ENCODE results near the gene PPP1R37. TPM values are rescaled to one million over a fixed set of nuclear protein-coding genes. Genes with fewer than 3 reads are reported as not detected.

Gene PPP1R37, protein sequence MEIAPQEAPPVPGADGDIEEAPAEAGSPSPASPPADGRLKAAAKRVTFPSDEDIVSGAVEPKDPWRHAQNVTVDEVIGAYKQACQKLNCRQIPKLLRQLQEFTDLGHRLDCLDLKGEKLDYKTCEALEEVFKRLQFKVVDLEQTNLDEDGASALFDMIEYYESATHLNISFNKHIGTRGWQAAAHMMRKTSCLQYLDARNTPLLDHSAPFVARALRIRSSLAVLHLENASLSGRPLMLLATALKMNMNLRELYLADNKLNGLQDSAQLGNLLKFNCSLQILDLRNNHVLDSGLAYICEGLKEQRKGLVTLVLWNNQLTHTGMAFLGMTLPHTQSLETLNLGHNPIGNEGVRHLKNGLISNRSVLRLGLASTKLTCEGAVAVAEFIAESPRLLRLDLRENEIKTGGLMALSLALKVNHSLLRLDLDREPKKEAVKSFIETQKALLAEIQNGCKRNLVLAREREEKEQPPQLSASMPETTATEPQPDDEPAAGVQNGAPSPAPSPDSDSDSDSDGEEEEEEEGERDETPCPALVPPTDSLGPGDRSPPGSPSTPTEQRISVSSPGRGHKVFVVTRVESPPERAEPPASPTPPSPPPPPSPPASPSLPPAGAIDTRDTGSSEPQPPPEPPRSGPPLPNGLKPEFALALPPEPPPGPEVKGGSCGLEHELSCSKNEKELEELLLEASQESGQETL
- total RNA-seq, result 36.9 and 41.9 TPM in 2 replicates

DNA sequence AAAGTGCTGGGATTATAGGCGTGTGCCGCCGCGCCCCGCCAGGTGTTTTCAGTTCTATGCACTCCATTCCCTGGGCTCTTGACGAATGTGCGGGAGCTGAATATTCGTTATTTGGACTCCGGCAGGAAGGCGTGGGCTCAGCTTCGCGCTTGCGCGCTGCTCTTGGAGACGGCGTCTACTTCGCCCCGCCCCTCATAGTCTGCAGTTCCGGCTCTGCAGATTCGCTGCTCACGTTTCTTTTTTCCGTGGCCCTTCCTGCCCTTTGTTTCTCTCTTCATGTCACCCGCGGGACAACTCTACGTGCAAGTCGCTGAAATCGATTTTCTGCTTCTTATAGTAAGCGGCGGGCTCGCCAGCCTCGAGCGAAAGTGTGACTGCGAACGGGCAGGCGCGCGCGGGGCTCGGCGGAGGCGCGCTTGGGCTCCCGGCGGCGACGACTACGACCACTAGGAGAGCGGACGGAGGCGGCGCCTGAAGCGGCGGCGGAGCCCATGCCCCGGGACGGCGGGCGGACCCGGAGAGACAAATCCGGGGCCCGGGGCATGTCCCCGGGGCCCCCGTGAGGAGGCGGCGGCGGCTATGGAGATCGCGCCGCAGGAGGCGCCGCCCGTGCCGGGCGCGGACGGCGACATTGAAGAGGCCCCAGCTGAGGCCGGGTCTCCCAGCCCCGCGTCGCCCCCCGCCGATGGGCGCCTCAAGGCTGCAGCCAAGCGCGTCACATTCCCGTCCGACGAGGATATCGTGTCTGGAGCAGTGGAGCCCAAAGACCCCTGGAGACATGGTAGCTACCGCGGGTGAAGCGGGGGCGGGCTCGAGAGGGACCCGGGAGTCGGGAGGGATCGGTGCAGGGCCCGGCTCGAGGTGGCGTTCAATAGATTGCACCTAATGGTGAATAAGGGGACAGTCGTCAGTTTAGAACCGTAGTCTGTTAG lies at the start of gene PPP1R37:
PPP1R37 (plus strand) TSS at position 433 of the 932 bp plus-strand sequence; CDS start at position 580, 147 bp downstream.

DNA sequence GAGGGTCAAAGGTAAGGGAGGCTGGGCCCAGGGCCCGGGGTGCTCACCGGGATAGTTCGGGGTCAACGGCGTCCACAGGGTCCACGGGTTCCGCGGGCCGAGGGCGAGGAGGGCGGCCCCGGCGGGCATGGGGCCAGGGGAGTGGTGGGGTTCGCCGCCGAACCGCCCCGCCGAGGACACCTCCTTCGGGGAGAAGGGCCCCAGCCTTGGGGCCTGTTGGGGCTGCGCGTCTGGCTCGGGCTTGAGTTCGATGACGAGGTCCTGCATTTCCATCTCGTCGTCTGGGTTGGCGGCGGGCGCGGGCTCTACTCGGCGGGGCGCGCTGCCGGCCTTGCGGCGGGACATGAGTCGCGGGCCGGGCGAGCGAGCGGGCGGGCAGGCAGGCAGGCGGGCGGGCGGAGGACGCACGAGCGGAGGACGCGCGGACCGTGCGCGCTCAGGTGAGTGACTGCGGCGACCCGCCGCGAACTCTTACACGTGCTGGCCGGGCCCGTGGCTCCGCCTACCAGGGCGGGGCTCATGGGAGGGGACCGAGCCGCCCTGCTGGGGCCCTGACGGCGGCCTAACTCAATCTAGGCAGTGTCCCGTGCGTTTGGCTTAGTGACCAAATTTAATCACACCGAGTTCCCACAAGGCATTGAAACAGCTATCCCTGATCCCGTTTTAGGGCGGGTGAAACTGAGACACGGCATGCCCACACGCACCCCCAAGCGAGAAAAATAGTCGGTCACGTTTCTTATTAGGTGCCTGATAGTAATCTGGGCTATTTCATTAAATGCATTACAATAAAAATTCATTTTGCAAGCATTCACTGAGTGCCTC lies 16.7 kb upstream of the PPP1R37 start, which contains the start of gene ZNF296:
ZNF296 (minus strand) TSS at position 450 of the 822 bp plus-strand sequence; CDS start at position 345, 105 bp downstream.

DNA sequence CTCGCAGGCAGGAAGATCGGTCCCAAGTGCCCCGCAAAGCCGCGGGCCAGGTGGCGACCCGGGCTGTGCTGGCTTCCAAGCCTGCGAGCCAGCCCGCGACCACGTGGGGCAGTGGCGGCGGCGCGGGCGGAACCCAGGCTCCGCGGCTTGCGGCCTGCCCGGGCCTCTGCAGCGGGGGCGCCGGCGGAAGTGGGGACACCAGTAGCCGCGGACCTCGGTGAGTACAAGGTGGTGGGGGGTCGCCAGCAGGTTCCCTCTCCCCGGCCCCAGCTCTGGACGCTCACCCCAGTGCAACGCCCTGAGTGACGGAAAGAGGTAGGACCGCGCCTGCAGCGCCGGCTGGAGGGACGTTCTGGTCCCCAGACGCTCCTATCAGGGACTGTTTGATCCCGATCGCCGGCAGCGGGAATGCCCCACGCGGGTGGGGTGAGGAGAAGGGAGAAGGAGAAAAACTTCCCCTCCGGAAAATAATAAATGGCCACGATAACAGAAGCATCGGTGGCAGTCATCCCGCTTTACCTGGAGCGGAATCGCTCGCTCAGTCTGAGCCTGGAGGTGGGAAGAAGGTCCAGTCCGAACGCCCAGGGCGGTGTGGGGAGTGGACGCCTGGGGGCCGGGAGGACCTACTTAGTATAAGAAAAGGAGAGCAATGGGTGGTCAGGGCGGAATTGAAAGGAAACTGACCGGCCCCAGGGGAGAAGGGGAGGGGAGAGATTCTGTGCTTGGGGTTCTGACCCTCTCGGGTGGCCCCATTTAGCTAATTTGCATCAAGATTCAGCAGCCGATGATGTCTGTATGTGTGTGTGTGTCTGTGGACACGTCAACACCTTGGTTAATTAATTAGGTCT lies 13.7 kb upstream of the PPP1R37 start, which contains the start of gene GEMIN7:
GEMIN7 (plus strand) TSS at position 198 of the 848 bp plus-strand sequence. CDS start 10,855 bp downstream, outside the sequence.

DNA sequence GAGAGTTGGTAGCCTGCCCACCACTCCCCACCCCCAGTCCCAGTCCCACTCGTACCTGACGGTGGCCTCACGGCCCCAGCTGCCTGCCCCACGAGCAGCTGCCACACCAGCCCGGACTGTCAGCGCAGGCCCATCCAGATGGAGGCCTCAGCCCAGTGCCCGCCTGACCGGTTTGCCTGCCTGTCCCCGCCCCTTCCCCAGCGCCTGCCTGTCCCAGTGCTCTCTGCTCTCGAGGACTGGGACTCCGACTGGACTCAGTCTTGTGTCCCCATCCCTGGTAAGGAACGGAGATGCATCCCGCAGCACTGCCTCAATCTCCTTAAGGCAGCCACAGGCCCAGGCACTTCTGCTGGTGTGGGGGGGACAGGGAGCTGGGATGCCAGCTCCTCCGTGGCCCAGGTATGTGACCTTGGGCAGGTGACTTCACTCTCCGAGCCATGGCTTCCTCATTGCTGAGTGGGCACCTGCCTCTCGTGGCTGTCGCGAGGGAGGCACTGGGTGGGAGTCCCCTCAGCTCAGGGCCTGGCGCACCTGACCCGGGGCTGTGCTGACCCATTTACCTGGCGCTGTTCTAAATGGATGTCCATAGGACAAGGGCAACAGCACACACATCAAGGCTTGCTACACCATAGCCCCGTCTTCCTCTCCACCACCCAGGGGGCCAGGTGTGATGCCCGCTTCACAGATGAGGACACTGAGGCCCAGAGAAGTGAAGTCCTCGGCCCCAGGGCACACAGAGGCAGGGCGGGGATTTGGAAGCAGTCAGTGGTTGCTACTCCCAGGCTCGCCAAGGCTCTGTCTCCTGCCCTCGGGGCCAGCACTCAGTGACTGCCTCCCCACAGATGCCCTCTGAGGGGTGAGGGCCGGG lies 68.1 kb downstream of the PPP1R37 start, which contains the start of gene NKPD1:
NKPD1 (minus strand) TSS at position 113 of the 868 bp plus-strand sequence. CDS start 832 bp downstream, outside the sequence.

DNA sequence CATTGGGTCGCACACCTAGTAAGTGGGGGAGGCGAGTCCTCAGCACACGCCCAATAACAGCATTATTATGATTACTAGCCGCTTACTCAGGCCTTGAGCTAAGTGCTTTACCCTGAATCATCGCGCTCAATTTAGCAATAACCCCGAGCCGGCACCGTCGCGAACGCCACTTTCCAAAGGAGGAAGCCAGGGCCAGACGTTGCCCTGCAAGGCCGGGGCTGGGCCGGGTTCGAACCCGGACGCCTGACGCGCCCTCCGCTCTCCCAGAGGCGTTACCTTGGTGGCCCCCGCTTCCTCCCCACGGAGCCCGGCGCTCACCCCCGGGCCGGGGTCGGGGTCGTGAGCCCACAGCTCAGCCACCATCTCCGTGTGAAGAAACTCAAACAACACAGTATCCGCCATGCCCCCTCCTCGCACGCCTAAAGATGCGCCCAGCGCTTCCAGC lies 84.9 kb downstream of the PPP1R37 start, which contains the start of gene TRAPPC6A:
TRAPPC6A (minus strand) TSS at position 421 of the 445 bp plus-strand sequence; CDS start at position 402, 19 bp downstream.

DNA sequence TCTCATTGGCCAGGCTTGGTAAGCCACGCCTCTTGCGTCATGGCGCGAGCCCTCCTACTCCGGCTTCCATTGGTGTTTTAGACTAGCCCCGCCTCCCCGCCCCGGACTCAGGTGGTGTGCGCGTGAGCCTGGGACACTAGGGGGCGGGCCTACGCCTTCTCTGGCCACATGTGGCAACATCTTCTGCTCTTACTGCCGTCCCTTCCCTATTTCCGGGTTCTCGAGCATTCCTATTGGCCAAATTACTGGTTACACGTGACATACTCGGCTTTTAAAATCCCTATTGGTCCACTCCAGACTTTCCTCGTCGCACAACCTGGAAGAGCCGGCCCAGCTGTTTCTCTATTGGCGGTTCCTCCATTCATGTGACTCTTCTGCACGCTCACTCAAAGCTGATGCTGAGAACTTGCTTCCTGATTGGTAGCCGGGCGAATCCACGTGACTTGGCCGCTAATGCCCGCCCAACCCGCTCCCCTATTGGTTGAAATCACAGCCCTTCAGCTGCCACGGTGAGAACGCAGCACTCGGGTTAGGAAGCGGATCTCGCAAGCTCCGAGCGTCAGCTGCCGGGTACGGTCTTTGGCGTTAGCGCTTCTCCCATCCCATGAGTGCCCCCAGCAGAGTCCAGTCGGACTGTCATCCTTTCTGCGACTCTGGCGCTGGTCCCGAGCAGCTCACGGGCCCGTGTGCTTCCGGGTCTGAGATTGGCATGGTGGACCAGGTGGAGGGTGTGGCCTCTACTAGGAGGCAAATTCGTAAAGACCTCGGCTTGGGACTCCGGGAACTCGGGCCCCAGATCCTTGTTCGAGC lies 85.5 kb downstream of the PPP1R37 start, which contains the start of gene BLOC1S3:
BLOC1S3 (plus strand) TSS at position 523 of the 810 bp plus-strand sequence. CDS start 513 bp downstream, outside the sequence.

Other genes with a start within 250 kb of the PPP1R37 start
- 100 and 128 TPM in 2 replicates for gene NECTIN2, start 246.9 kb upstream of the PPP1R37 start, total RNA-seq
- gene TOMM40, start 201.9 kb upstream of the PPP1R37 start, total RNA-seq, result 120 and 125 TPM in 2 replicates
- gene APOE, start 187.4 kb upstream of the PPP1R37 start, total RNA-seq, result 35.7 and 44.7 TPM in 2 replicates
- 5.4 and 10.5 TPM in 2 replicates for gene APOC1, start 178.6 kb upstream of the PPP1R37 start, total RNA-seq
- not detected in 2 replicates for gene APOC4, start 150.9 kb upstream of the PPP1R37 start, total RNA-seq
- not detected in 2 replicates for gene APOC2, start 147.1 kb upstream of the PPP1R37 start, total RNA-seq
- gene CLPTM1, start 137.8 kb upstream of the PPP1R37 start, total RNA-seq, result 36.0 and 62.6 TPM in 2 replicates
- gene RELB, start 91.7 kb upstream of the PPP1R37 start, total RNA-seq, result 4.8 and 8.2 TPM in 2 replicates
- gene CLASRP, start 54.1 kb upstream of the PPP1R37 start, total RNA-seq, result 24.7 and 31.9 TPM in 2 replicates
- gene ZNF296, start 16.7 kb upstream of the PPP1R37 start, total RNA-seq, result 0.98 and 4.7 TPM in 2 replicates
- gene GEMIN7, start 13.9 kb upstream of the PPP1R37 start, total RNA-seq, result 26.5 and 42.6 TPM in 2 replicates
- gene NKPD1, start 67.8 kb downstream of the PPP1R37 start, total RNA-seq, result 2.3 and 2.6 TPM in 2 replicates
- 10.2 and 15.7 TPM in 2 replicates for gene TRAPPC6A, start 85.1 kb downstream of the PPP1R37 start, total RNA-seq
- 11.4 and 13.3 TPM in 2 replicates for gene BLOC1S3, start 85.6 kb downstream of the PPP1R37 start, total RNA-seq
- 0.21 and 0.46 TPM in 2 replicates for gene EXOC3L2, start 152.2 kb downstream of the PPP1R37 start, total RNA-seq
- gene MARK4, start 158.1 kb downstream of the PPP1R37 start, total RNA-seq, result 17.9 and 26.0 TPM in 2 replicates
- not detected in 2 replicates for gene CKM, start 229.7 kb downstream of the PPP1R37 start, total RNA-seq
- gene KLC3, start 247.6 kb downstream of the PPP1R37 start, total RNA-seq, result 50.2 and 51.0 TPM in 2 replicates